Mammary epithelial cell (primary cell): Measurements from ENCODE around the gene FNDC3B.

Experiments
- EZH2 ChIP-seq: IDR thresholded peaks from 2 replicates; pipeline ENCODE4 v1.6.1; 2012; ENCODE audit warnings: low read length, inconsistent platforms, borderline replicate concordance
- TF ChIP-seq, protein P1 (sequence below), 2 donors: IDR thresholded peaks in 1 of 2; conservative IDR thresholded peaks in 1 of 2; 2 replicates each; pipeline ENCODE4 v1.5.1; 2011 to 2012; ENCODE audit warnings: inconsistent platforms in 2 of 2, low read length in 2 of 2, mild to moderate bottlenecking in 2 of 2, control low read depth in 1 of 2, low read depth in 1 of 2; ENCODE audit not compliant: insufficient read depth in 1 of 2; ENCODE audit errors: extremely low read depth in 1 of 2

GRCh38 chr3:172150913-172151650 lies 111.7 kb downstream of the FNDC3B start:
- no peak for TF ChIP-seq EZH2
- TF ChIP-seq, protein P1, sequence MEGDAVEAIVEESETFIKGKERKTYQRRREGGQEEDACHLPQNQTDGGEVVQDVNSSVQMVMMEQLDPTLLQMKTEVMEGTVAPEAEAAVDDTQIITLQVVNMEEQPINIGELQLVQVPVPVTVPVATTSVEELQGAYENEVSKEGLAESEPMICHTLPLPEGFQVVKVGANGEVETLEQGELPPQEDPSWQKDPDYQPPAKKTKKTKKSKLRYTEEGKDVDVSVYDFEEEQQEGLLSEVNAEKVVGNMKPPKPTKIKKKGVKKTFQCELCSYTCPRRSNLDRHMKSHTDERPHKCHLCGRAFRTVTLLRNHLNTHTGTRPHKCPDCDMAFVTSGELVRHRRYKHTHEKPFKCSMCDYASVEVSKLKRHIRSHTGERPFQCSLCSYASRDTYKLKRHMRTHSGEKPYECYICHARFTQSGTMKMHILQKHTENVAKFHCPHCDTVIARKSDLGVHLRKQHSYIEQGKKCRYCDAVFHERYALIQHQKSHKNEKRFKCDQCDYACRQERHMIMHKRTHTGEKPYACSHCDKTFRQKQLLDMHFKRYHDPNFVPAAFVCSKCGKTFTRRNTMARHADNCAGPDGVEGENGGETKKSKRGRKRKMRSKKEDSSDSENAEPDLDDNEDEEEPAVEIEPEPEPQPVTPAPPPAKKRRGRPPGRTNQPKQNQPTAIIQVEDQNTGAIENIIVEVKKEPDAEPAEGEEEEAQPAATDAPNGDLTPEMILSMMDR (conservative IDR thresholded peaks at IDR 0.05 in 1 of 2, IDR thresholded peaks at IDR 0.05 in 1 of 2; ENCODE audit: extremely low read depth in 1 of 2, insufficient read depth in 1 of 2, low read depth in 1 of 2, low read length in 2 of 2): no peak
